GM21825 (cell line): ENCODE results near the gene TLK2.
"Not testable (repeated sequence)": the region's sequence is repeated elsewhere in the genome, so short reads cannot be mapped to it uniquely, and the experiment has no call there.

Experiments
- ATAC-seq: cut with Tn5 transposase; IDR thresholded peaks from one replicate; pipeline ENCODE4 v1.9.1; 2021; ENCODE audit warnings: mild to moderate bottlenecking, moderate library complexity; ENCODE audit not compliant: unreplicated experiment

Gene TLK2

DNA sequence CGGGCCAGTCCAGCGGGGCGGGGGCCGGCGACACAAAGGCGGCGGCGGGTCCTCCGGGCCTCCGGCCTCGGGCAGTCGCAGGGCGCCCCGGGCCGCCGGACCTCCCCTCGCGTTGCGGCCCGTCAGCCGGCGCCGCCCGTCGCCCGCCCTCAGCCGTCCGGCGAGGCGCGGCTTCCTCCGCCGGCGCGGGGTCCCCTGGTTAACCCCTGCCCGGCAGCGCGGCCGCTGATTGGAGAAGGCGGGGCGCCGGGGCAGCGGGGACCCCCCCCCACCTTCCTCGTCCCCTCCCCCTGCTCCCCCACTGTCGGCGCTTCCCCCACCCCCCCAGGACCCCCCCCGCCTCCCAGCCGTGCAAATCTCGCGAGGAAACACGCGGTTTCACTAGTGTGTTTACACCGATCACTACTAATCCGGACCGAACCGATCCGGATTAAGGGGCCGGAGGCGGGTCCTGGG lies at the start of gene TLK2:
TSS of gene TLK2 (plus strand) at position 402 of the 456 bp plus-strand sequence. CDS start 2,301 bp downstream, outside the sequence.
- ATAC-seq, result peak; percentile 64

DNA sequence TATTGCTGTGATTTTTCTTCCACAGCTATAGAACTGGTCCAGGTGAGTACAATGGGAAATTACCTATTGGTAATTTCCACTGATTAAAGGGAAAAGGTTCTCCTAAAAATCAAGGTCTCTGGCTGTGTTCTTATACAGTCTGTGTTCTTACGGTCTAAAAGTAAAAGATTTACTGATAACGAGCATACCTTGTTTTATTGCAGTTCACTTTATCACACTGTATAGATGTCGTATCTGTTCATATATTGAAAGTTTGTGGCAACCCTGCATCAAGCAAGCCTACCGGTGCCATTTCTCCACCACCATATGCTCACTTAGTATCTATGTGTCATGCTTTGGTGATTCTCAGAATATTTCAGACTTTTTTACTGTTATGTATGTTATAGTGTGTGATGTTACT lies 43.4 kb upstream of the TLK2 start:
- ATAC-seq, result not testable (repeated sequence)

GRCh38 chr17:62441181-62441580 lies 37.4 kb upstream of the TLK2 start:
- not testable (repeated sequence) for ATAC-seq

DNA sequence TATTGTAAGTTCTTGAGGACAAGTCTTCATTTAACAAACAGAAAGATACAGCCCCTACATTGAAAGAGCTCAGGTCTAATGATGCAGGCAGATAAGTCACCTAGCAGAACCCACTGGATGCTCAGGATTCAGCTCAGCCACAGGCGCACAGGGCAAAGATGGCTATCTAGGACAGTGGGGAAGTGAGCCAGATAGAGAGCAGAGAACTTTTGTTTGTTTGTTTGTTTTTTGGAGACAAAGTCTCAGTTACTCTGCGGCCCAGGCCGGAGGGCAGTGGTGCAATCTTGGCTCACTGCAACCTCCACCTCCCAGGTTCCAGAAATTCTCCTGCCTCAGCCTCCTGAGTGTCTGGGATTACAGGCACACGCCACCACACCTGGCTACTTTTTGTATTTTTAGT lies 34.6 kb upstream of the TLK2 start:
- no peak for ATAC-seq

- not testable (repeated sequence) for ATAC-seq
Observed at GRCh38 chr17:62445791-62446190, 32.8 kb upstream of the TLK2 start.

DNA sequence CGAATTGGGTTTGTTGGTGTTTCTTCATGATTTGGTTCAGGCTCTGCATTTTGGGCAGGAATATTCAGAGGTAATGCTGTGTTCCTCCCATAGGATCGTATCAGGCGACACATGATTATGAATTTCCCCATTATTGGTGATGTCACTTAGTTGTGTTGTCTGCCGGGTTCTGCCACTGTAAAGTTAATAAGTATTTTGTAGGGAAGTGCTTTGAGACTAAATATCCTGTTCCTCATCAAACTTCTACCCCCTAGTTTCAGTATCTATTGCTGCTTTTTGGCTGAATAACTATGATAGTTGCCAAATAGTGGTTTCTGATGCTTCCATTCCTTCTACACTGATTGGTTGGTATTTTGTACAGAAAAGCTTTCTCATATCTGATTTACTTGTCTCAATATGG lies 26.4 kb upstream of the TLK2 start:
- not testable (repeated sequence) for ATAC-seq

- ATAC-seq, result not testable (repeated sequence)
Observed at GRCh38 chr17:62453041-62453440, 25.6 kb upstream of the TLK2 start.

DNA sequence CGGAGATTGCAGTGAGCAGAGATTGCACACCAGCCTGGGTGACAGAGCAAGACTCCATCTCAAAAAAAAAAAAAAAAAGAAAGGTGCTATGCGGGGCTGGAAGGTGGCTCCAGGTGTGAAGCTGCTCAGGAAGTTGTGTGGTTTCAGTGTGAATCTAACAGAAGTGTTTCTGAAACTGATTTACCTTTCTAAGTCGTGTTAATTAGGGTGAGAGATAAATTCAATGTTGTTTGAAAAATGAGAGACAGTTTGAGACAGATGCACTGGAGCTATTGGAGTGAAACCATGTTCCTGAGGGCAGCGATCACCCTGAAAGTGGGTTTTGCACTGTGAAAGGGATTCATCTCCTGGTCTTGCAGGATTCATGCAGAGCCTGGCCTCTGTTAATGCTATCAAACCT lies 25.0 kb upstream of the TLK2 start:
- peak; percentile 32 for ATAC-seq

GRCh38 chr17:62454111-62454510 lies 24.5 kb upstream of the TLK2 start:
- ATAC-seq, result peak; percentile 66

DNA sequence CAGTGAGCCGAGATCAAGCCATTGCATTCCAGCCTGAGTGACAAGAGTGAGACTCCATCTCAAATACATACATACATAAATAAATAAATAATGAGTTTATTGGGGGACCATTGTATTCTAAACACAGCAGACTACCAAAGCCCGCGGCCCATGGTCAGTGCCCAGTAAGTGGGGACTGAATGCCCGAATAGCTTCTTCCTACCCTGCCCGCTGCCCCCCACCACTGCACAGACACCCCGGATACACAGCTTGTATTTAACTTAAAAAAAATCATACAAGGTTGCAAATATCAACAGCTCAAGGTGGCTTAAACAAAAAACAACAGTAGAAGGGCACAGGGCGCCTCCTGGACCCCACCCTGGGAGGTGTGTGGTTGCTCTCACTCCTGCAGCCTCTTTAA lies 22.6 kb upstream of the TLK2 start:
- ATAC-seq, result no peak

DNA sequence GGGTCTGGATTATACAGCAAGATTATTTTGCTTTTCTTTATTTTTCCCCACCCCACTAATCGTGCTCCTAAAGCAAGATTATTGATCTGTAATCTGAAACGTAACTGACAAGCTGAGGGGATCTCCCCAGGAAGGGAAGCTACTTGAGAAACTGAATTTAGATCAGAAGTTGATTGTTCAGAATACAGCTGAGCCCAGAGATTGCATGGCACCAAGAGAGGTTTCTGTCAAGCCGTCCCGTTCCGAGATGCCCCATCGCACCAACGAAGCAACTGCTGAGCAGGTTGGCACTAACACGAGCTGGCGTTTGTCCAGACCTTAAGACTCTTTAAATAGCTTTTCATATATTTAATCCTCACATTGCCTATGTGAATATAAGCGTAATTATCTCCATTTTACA lies 20.1 kb upstream of the TLK2 start:
- not testable (repeated sequence) for ATAC-seq

- not testable (repeated sequence) for ATAC-seq
Observed at GRCh38 chr17:62464422-62464821, 14.2 kb upstream of the TLK2 start.

- ATAC-seq, result not testable (repeated sequence)
Observed at GRCh38 chr17:62465271-62465670, 13.4 kb upstream of the TLK2 start.

- not testable (repeated sequence) for ATAC-seq
Observed at GRCh38 chr17:62470666-62471379, 7.8 kb upstream of the TLK2 start.

DNA sequence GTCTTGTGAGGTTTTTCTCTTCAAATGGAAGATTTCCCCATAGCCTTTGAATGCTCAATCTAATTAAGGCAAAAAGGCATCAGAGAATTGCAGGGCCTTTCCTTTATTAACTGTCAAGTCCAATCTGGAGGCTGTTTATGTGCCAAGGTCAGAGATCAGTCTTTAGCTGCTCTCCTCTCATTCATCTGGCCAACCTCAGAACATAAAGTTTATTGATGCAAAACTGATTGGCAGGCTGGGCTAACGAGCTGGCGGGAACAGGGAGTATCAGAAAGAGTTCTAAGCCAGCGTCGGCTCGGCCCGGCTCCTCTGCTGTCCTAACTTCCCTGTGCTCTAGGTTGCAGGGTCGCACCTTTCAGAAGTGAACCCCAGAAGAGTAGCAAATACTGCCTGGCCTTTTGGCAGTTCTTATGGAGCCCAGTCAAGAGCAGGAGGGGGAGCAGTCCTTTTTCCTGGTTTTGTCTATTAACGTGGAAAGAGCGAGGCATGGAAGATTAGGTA lies 7.2 kb upstream of the TLK2 start:
- ATAC-seq, result not testable (repeated sequence)

DNA sequence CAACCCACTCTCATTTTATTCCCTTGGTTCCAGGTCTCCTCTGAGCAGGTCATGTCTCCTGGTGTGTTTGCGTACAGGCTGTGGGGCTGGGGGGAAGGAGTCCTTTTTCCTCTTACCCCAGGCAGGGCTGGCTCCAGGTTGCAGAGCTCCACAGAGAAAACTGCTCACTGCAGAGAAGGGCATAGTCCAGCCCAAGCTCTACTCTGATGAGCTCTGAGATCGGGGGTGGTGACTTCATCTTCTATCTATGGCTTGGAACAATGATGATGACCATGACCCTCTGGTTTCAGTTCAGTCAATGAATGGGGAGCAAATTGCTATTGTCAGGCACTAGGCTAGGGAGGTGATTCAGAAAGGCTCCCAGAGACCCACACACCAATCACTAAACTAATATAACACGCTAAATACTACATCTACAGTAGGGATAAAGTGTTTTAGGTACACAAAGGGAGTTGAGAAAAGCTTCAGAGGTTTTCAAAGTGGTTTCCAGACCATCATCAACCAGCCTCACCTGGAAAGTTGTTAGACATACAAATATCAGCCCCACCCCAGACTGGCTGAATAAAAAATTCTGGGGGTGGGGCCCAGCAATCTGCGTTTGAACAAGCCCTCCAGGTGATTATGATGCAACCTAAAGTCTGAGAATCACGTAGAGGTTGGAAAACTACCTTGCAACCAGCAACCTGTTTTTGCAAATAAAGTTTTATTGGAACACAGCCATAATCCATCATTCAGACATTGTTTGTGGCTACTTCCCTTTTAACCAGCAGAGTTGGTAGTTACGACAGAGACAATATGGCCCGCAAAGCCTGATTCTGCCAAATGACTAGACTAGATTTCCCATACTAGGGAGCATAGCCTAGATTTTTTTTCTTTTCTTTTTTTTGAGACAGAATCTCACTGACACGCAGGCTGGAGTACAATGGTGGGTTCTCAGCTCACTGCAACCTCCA lies 5.3 kb upstream of the TLK2 start:
- ATAC-seq, result not testable (repeated sequence)

- ATAC-seq, result not testable (repeated sequence)
Observed at GRCh38 chr17:62477111-62477510, 1.5 kb upstream of the TLK2 start.

GRCh38 chr17:62477718-62478408 lies 762 bp upstream of the TLK2 start:
- ATAC-seq, result peak; percentile 23

GRCh38 chr17:62478880-62479638 lies 434 bp downstream of the TLK2 start:
- peak; percentile 27 for ATAC-seq

DNA sequence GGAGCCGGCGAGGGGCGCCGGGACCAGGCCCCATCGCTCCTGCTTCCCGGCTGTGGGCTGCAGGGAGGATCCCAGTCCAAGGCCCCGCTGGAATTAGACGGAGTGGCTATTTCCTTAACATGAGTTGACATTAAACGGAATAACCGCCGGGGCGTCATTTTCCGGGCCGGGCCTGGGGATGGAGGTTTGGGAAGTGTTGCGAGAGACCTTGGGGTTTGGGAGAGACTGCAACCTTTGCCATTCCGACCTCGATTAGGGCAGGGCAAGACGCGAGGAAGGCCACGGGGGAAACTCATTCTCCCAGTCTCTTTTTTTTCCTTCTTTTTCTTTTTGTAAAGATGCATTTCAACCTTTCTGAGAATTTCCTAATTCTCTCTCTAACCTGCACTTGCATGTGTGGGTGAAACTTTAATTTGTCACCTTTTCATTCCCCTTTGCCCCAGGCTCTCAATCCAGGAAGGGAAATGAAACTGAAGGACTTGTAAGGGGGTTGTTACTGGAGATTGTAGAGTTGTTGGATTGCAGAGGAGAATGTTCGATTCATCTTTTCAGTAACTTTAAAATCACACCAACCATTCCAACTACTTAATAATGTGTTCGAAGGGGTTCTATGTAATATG lies 1.1 kb downstream of the TLK2 start:
- peak; percentile 5 for ATAC-seq
